Measurements from ENCODE around the gene PRR22.
"Not testable (repeated sequence)": the region's sequence is repeated elsewhere in the genome, so short reads cannot be mapped to it uniquely, and the experiment has no call there.

PRR22 gene

DNA sequence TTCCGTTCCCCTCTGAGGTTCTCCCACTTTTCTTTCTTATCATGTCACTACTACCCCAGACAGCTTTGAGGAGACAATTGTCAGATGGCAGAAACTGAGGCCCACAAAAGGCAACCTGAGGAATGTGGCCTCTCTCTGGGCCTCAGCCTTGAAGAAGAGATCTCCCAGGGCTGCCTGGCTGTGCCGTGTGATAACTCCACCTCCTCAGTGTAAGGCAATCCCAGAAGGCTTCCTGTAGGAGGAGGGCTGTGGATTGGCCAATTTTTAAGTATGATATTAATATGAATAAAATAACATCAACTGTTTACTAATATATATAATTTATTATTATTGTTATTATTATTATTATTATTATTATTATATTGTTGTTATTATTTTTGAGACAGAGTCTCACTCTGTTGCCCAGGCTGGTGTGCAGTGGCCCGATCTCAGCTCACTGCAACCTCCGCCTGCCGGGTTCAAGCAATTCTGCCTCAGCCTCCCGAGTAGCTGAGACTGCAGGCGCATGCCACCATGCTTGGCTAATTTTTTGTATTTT is 10.9 kb upstream of the PRR22 start:
- no peak overlapping the region for H3K27ac ChIP-seq

DNA sequence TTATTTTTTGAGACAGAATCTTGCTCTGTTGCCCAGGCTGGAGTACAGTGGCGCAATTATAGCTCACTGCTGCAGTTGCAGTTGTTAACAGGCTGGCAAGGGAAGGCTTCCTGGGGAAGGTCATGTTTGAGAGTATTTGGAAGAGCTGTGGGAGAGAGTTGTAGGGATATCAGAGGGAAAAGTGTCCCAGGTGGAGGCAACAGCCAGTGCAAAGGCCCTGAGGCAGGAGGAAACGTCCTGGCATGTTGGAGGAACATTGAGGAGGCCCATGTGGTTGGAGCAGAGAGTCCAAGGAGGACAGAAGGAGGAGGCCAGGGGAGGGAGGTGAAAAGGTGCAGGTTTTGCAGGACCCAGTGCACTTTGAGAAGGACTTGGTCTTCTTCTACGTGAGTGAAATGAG is 8.6 kb upstream of the PRR22 start:
- no peak for DNase-seq (ENCODE audit: low read depth, low spot score)

More for the DNA sequence above, 10.9 kb upstream of the PRR22 start:
- DNase-seq (ENCODE audit: low read depth, low spot score), result no peak

DNA sequence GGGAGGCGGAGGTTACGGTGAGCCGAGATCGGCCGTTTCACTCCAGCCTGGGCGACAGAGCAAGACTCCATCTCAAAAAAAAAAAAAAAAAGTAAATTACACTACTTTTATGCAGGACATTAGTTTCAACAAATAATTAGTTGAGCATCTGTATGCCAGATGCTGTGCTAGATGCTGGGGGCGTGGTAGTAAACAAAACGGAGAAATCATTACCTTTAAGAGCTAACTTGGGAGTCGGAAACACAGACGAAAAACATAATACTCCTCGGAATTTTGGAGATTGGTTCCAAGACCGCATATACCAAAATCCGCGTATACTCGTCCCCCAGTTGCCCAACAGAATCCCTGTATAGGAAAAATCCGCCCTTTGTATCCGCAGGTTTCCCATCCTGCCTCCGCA is 7.7 kb upstream of the PRR22 start:
- DNase-seq (ENCODE audit: low read depth, low spot score), result no peak

More for the DNA sequence above, 8.6 kb upstream of the PRR22 start:
- H3K27ac ChIP-seq, result no peak overlapping the region

DNA sequence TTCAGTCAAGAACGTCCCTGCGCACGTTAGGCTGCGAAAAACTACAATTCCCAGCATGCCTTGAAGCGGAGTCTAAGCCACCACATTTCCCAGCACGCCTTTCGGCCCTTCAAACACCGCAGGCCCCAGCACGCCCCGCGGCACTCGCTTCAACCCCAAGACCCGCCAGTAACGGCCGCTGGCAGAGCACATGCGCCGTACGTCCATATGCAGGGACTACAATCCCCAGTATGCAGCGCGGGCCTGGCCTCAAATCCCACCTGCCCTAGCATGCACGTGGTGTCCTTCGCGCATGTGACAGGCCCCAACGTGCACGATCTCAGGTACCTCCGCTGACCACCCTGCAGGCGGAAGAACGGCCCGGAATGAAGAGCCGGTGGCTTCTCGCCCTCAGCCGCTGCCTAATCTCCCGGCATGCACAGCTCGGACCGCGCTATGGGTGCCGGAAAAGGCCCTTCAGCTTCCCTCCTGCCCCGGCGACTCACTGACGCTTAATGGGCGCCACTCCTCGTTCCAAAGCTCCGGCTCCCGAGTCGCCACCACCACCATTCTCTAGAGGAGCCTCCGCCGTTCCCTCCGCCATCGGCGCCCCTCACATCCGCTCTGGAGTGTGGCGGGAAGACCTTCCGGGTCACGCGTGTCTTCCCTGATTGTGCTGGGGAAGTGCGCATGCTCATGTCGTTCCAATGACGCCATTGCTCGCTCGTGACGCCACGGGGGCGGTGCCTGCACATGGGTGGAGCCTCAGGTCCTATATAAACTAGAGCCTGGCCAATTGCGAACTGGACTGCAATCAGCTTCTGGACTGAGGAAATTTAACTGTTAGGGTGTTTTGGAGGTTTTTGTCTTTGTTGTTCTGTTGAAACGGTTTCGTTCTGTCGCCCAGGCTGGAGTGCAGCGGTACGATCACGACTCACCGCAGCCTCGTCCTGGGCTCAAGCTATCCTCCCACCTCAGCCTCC is 6.3 kb upstream of the PRR22 start, which contains the start of gene DUS3L:
Gene DUS3L (minus strand): TSS at position 605 of the 962 bp plus-strand sequence. CDS start 22 bp downstream, at position 583.
- DNase-seq (ENCODE audit: low read depth, low spot score), result peak; percentile 98
- peak within 1 kb of the TSS; percentile 93 for H3K27ac ChIP-seq

More for the DNA sequence above, 7.7 kb upstream of the PRR22 start:
- no peak overlapping the region for H3K27ac ChIP-seq

DNA sequence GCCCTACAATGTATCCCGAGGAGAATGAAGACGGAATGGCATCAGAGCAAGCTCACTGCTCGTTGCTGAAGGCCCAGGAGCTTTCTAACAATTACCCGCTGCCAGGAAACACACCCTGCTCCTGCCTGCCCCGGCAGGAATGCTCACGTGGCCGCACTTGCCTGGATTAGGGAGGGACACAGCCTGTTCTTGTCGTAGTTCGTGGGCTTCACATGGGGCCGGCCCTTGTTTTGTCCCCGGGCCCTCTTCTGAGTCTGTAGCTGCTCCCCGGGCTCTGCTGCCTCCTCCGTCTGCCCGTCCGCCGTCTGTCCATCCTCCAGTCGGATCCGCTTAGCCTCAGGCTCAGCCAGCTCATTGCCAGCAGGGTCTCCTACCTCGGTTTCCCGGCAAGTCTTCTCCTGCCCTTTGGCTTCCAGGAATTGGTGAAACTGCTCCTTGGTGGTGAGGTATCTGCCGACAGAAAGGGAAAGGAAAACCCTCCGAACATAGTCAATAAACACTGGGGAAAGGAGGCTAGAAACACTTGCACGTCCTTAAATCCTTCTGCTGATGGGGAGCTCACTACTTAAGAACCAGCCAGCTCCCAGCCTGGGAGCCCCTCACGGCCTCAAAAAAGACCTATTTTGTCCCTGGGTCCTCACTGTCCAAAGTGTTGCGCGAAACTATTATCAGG is 5.5 kb upstream of the PRR22 start:
- DNase-seq (ENCODE audit: low read depth, low spot score), result peak; percentile 27
- H3K27ac ChIP-seq, result peak overlapping the region; percentile 93

DNA sequence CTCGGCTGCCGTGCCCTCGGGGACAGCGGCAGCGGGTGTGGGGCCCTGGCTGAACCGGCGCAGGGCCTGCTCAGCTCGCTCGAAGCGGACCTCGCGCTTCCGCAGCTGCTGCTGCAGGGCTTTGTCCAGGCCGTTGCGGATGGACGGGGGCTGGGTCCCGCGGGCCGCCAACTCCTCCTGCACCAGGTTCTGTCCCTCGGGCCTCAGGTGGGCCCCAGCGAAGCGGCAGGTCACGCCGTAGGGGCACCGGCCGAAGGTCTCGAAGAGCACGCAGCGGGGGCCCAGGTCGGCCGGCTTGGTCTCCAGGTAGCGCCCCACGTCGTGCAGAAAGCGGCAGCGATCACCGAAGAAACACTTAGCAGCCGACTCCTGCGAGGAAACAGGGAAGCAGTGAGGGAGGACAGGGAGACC is 4.8 kb upstream of the PRR22 start:
- peak overlapping the region; percentile 93 for H3K27ac ChIP-seq
- DNase-seq (ENCODE audit: low read depth, low spot score), result no peak

DNA sequence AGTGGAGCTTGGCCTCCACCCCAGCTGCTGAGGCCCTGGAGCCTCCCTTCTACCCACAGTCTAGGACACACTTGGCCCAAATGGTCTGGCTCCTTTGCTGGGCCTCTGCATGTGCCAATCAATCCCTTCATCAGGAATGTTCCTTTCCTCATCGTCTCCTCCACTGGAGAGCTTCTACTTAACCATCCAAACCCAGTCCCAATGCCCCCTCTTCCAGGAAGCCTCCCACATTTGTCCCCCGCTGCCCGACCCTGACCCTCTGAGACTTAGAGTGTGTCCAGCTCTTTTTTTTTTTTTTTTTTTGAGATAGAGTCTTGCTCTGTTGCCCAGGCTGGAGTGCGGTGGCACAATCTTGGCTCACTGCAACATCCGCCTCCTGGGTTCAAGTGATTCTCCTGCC is 3.9 kb upstream of the PRR22 start:
- H3K27ac ChIP-seq, result no peak overlapping the region
- no peak for DNase-seq (ENCODE audit: low read depth, low spot score)

DNA sequence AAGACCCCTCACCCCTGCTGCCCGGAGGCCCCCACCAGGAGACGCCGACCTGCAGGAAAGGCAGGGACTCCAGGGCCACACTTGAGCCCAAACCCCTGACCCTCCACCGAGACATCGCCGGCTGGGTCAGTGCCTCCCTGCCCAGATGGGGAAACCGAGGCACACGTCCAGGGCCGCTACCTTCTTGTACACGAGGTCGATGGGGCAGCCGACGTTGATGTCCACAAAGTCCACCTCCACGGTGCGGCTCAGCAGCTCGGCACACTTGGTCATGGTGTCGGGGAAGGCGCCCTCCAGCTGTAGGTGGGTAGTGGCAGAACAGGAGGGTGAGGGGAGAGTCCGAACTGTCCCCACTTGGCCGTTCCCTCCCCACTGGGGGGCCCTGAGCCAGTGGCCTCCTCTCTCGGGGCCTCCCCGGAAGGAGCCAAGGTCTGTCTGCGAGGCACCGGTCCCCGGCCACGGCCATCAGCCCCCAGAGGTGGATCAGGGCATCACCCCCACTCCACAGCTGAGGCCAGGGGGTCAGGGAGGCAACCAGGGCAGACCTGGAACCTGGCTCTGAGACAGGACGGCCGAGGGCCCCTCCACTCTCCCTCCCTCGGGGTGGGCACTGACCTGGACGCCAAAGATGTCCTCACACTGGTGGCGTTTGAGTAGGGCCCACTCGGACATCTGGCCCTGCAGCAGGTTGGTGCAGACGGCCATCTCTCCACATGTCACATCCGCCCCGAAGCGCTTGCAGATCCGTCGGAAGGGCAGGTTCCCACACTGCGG is 3.0 kb upstream of the PRR22 start:
- no peak for DNase-seq (ENCODE audit: low read depth, low spot score)
- H3K27ac ChIP-seq, result no peak overlapping the region

DNA sequence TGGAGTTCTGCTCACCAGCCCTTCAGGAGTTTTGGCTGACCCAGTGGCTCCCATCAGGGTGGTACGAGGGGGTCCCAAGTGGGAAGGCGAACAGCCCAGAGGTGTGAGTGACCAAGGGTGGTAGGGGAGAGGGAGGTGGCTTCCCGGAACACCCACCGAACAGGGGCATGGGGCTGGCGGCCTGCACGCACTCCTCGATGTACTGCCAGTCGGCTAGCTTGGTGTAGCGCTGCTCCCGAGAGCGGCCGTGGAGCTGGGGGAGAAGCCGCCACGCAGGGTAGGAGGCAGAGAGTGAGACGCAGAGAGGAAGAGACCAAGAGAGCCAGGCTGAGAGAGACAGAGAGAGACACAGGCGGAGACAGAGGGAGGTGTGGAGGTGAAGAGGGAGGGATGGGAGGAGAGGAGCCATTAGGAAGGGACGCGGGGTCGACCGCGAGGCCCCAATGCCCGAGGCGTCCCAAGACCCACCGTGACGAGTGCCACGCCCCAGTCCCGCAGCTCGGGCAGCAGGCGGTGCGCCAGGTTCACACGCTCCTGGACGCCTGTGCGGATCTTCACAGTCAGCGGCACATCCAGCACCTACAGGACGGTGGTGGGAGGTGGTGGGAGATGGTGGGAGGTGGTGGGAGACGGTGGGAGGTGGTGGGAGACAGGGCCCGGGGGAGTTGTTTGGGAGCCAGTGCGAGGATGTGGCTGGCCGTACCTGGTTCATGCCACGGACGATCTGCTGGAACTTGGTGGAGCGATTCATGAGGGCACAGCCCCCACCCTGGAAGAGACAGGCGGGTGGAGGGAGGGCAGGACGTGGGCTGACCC is 2.3 kb upstream of the PRR22 start:
- no peak for DNase-seq (ENCODE audit: low read depth, low spot score)
- H3K27ac ChIP-seq, result no peak overlapping the region

DNA sequence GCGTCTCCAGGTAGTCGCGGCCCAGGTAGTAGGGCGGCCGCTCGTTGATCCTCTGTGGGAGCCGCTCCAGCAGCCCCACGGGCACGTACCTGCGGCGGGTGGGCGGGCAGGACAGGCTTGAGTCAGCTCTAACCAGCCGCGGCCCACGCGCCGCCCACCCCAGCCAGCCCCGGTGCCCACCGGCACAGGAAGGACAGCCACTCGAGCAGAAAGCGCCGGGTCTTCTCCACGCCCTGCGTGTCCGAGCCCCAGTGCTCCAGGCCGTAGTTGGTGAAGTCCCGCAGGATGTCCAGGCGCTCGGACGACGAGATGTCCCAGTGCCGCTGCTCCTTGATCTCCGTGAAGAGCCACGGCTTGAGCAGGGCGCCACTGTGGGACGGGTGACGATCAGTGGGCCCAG is 877 bp upstream of the PRR22 start:
- no peak overlapping the region for H3K27ac ChIP-seq
- DNase-seq (ENCODE audit: low read depth, low spot score), result no peak

DNA sequence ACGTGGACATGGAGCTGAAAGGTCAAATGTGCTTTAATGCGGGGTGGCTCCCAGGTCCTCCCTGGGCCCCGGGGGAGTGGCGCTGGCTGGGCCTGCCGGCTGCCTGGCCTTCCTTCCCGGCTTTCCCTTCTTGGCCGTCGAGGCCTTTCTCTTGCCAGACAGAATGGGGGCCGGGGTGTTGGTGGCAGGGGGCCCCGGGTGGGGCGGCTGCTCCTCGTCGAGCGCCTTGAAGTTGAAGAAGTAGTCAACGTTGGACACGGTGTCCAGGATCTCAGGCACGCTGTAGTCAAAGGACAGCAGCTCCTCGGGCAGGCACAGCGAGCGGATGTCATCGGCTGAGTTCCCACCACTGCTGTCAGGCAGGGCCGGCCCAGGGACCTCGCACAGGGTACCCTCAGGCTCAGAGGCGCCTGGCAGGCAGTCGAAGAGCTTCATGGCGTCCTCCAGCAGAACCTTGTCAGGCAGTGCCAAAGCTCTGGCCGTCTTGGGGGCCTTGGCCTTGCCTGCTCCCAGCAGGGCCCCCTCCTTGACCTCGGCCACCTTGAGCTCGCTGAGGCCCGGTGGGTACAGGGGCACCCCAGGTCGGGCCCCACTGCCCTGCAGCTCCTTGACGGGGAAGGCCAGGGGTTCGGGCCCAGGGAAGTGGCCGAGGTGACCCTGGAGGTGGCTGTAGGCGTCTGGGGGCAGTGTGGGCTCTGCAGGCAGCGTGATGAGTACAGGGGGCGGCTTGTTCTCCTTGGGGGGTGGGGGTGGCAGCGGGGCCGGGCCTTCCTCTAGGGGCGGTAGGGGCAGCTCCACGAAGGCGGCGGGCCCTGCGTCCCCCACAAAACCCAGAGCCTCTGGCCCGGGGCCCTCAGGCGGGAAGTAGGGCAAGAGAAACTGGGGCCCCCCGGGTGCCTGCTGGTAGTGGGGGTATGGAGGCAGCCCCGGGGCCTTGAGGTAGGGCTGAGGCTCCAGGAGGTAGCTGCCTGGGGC is 1.3 kb downstream of the PRR22 start:
- H3K27ac ChIP-seq, result no peak overlapping the region
- no peak for DNase-seq (ENCODE audit: low read depth, low spot score)

DNA sequence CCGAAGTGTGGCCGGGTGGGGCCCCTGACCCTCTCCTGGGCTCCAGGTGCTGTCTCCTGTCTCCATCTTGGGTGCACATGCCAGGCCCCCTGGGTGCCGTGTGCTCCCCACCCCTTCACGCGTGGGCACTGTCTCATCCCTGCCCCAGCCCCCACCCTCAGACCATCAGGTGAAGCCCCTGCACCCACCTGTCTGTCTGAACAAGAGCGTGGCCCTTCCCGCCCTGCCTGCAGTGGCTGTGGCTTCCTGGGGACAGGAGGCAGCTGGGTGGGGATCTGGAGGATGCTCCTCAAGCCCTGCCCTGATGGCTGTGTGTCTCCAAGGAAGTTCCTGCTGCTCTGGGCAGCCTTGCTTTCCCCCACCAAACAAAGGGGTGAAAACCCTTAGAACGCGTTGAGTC is 2.2 kb downstream of the PRR22 start:
- no peak overlapping the region for H3K27ac ChIP-seq
- DNase-seq (ENCODE audit: low read depth, low spot score), result no peak

DNA sequence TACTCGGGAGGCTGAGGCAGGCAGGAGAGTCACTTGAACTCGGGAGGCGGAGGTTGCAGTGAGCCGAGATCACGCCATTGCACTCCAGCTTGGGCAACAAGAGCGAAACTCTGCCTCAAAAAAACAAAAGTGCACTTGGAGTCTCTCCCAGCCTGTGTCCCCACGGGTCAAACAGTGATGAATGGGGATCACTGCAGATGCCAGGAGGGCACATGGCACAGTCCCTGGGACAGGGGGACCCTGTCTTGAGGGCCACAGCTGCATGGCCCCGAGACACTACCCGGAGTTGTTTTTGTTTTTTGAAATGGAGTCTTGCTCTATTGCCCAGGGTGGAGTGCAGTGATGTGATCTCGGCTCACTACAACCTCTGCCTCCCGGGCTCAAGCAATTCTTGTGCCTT is 3.6 kb downstream of the PRR22 start:
- H3K27ac ChIP-seq; DNase-seq (ENCODE audit: low read depth, low spot score): not testable (repeated sequence)

DNA sequence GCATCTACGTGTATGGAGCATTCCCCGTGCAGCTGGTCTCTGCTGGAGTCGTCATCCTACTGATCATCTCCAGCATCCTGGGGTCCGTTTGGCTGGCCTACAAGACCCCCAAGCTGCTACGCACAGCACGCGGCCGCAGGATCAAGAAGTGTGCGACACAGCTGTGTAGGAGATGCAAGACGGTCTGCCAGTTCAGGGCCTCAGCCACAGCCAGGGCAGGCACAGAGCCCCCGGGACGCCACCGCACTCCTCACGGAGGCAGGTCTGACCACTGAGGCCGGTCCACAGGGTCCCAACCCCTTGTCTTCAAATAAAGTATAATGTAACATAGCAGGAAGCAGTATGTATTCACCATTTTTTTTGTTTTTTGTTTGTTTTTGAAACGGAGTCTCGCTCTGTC is 6.1 kb downstream of the PRR22 start:
- DNase-seq (ENCODE audit: low read depth, low spot score), result no peak

DNA sequence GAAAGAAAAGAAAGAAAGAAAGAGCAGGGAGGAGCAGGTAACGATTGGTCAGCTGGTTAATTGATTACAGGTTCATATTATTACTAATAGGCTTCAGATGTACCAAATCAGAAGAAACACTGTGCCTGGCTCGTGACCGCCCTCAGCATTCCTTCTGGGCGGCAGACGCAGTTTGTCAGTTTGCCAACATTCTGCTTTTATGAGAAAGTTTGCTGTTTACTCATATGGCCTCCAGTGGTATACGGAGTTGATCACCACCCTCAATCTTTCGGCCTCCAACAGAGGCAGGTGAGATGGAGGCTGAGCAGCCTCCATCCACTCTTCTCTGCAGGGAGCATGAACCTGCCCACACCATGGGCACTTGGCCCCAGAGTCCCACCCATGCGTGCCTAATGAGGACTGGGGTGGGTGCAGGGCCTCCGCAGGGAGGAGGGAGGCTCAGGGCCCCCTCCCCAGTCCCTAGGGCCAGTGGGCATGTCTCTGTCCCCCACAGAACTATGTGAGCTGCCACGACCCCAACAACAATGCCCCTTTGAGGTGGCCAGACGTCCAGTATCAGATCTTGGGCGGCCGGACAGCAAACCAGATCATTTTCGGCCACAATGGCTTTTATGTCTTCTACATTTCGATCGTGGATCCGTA is 8.8 kb downstream of the PRR22 start:
- H3K27ac ChIP-seq, result no peak overlapping the region
- DNase-seq (ENCODE audit: low read depth, low spot score), result peak; percentile 10

More for the DNA sequence above, 6.1 kb downstream of the PRR22 start:
- no peak overlapping the region for H3K27ac ChIP-seq

DNA sequence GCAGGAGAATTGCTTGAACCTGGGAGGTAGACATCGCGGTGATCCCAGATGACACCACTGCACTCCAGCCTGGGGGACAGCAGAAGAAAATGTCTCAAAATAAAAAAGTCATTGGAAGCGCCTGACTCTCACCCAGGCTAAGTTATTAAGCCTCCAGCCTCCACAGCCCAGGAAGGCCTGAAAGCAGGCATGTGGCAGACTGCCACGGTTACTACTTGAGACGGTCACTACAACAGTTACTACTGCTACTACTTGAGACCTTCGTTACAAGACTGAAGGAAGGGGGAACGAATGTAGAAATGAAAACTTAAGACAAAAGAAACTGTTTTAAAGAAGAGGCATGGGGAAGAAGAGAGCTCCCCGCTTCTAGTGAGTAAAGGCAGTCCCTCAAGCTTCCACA is 9.6 kb downstream of the PRR22 start:
- no peak for DNase-seq (ENCODE audit: low read depth, low spot score)
- no peak overlapping the region for H3K27ac ChIP-seq

DNA sequence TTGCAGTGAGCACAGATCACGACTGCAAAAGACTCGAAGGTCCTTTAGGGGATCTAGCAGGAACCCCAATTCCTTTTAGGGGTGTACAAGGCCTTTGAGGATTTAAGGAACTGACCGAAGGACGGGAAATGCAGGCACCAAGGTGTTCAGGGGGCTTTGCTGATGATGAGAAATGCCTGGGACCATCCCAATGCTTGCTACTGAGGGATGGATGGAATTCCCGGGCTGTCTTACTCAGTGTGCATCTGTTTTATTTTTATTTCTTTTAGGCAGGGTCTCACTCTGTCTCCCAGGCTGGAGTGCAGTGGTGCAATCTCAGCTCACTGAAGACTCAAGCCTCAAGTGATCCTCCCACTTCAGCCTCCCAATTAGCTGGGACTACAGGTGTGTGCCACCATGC is 11.3 kb downstream of the PRR22 start:
- DNase-seq (ENCODE audit: low read depth, low spot score), result no peak
- H3K27ac ChIP-seq, result peak overlapping the region; percentile 30

DNA sequence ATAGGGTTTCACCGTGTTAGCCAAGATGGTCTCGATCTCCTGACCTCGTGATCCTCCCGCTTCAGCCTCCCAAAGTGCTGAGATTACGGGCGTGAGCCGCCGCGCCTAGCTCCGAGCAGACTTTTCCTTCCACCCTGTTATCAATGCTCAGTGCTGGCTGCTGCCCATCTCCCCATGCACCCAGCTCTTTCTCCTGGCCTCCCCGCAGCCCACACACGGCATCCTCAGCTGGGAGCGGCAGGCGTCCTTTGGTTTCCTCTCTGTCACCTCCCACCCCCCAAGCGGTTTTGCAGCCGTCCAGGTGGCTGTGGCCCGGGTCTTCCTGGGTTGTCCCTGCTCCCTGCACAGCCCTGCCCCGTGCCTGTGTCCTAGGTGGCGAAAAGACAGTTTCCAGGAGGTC is 12.1 kb downstream of the PRR22 start:
- no peak overlapping the region for H3K27ac ChIP-seq
- no peak for DNase-seq (ENCODE audit: low read depth, low spot score)
